Effector memory CD8-positive, alpha-beta T cell (primary cell): ENCODE measurements around the gene OPCML.

Source experiments
- ATAC-seq: fragments of 150-1000 bp; cut with Tn5 transposase; replicated peaks from 2 replicates; pipeline ENCODE4 v1.10.0; 2021; ENCODE audit warnings: mild to moderate bottlenecking, moderate library complexity
- DNase-seq, 3 experiments: peaks; one replicate each; pipeline ENCODE4 v3.0.0; 2021
- H3K27ac Mint-ChIP-seq, 2 donors: one replicate each; pipeline ENCODE4 v1.8.0; 2022; ENCODE audit warnings: mild to moderate bottlenecking in 2 of 2, mixed read lengths in 2 of 2, moderate library complexity in 2 of 2
- H3K27me3 Mint-ChIP-seq, 2 donors: one replicate each; pipeline ENCODE4 v1.8.0; 2022; ENCODE audit warnings: mixed read lengths in 2 of 2
- H3K36me3 Mint-ChIP-seq: one replicate; pipeline ENCODE4 v1.8.0; 2022; ENCODE audit warnings: mild to moderate bottlenecking, moderate library complexity, mixed read lengths; ENCODE audit not compliant: insufficient read depth
- H3K4me1 Mint-ChIP-seq, 2 donors: one replicate each; pipeline ENCODE4 v1.8.0; 2022; ENCODE audit warnings: low read depth in 2 of 2, mixed read lengths in 2 of 2
- H3K4me3 Mint-ChIP-seq, 2 donors: one replicate each; pipeline ENCODE4 v1.8.0; 2022; ENCODE audit warnings: mild to moderate bottlenecking in 2 of 2, mixed read lengths in 2 of 2, moderate library complexity in 2 of 2
- H3K9me3 Mint-ChIP-seq, 2 donors: one replicate each; pipeline ENCODE4 v1.8.0; 2022; ENCODE audit warnings: mixed read lengths in 2 of 2

OPCML gene

GRCh38 chr11:133506551-133507094 lies 25.7 kb downstream of the OPCML start:
- peaks cover 6 to 7% of the 10 kb centered on the region in 2 donors for H3K9me3 Mint-ChIP-seq
- DNase-seq (no peak), ATAC-seq (no peak)
- no peaks in the 10 kb centered on the region for H3K4me1 Mint-ChIP-seq
- H3K27me3 Mint-ChIP-seq, result no peaks in the 10 kb centered on the region
- no peak overlapping the region for H3K27ac Mint-ChIP-seq
- no peak overlapping the region for H3K4me3 Mint-ChIP-seq
- no peaks in the 10 kb centered on the region for H3K36me3 Mint-ChIP-seq

DNA sequence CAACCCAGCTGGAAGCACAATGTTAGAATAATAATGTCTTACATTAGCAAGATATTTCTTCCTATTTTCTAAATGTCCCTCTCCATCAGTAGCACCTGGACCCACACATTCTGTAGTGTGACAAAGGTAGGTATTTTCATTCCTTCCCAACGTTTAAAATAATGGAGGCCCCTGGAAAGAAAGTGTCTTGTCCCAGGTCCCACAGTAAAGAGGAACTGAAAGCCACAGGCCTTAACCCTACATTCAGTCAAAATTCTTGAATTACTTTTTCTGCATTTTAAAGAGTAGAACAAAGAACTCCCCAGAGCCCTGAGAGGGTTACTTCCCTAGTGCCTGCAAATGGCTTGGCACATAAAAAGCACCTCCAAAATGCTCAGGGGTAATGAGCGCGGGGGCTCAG lies 26.3 kb downstream of the OPCML start:
- no peak overlapping the region for H3K27ac Mint-ChIP-seq
- H3K27me3 Mint-ChIP-seq, result no peaks in the 10 kb centered on the region
- no peak for ATAC-seq
- H3K4me3 Mint-ChIP-seq, result no peak overlapping the region
- no peak for DNase-seq
- peaks cover 5 to 7% of the 10 kb centered on the region in 2 donors for H3K9me3 Mint-ChIP-seq
- H3K4me1 Mint-ChIP-seq, result no peaks in the 10 kb centered on the region
- no peaks in the 10 kb centered on the region for H3K36me3 Mint-ChIP-seq

- ATAC-seq (no peak), DNase-seq (no peak)
- Mint-ChIP-seq H3K27ac (no peak overlapping the region), H3K4me1 (no peaks in the 10 kb centered on the region), H3K27me3 (no peaks in the 10 kb centered on the region), H3K9me3 (peaks cover 0 to 7% of the 10 kb centered on the region in 2 donors), H3K36me3 (no peaks in the 10 kb centered on the region), H3K4me3 (no peak overlapping the region)
Observed at GRCh38 chr11:133504906-133505305, 27.4 kb downstream of the OPCML start.

DNA sequence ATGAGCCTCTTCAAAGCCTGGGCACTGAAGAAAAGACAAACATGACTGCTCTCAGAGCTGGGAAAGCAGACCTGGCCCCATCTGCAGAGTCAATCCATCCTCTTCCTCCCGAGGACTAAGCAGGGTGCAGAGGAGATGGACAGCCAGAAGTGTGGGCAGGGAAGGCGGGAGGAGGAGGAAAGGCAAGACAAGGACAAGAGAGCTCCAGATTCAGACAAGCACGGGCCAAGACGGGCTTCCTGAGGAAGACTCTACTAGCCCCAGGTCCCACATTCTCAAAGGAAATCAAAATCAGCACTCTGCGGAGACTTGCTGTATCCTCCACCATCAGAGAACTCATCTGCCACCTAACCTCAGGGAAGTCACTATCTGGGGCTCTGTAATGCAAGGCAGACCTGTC lies 28.5 kb downstream of the OPCML start:
- H3K36me3 Mint-ChIP-seq, result no peaks in the 10 kb centered on the region
- ATAC-seq (no peak), DNase-seq (no peak)
- H3K4me3 Mint-ChIP-seq, result no peak overlapping the region
- peaks cover 0 to 7% of the 10 kb centered on the region in 2 donors for H3K9me3 Mint-ChIP-seq
- H3K27me3 Mint-ChIP-seq, result no peaks in the 10 kb centered on the region
- H3K27ac Mint-ChIP-seq, result no peak overlapping the region
- no peaks in the 10 kb centered on the region for H3K4me1 Mint-ChIP-seq

DNA sequence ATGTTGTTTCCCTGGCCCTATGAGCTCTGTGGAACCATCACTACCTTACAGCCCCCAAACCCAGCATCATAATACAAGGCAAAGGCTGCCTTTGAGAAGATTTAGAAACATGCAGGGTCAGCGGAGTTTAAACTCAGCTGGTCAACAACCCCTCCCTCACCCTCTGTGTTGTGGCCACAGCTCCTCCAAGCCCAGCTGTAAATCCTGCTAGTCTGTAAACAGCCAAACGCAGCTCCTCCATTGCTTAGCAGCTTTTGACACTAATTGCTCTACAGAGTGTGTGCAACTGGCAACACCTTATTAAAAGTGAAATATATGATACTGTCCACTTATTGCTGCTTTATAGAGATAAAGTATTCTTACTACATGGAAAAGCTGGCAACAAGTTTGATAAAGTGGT lies 29.1 kb downstream of the OPCML start:
- peaks cover under 1 to 7% of the 10 kb centered on the region in 2 donors for H3K9me3 Mint-ChIP-seq
- H3K27me3 Mint-ChIP-seq, result no peaks in the 10 kb centered on the region
- no peaks in the 10 kb centered on the region for H3K4me1 Mint-ChIP-seq
- no peaks in the 10 kb centered on the region for H3K36me3 Mint-ChIP-seq
- ATAC-seq, result no peak
- H3K27ac Mint-ChIP-seq, result no peak overlapping the region
- no peak overlapping the region for H3K4me3 Mint-ChIP-seq
- DNase-seq, result no peak

GRCh38 chr11:133501643-133502539 lies 30.4 kb downstream of the OPCML start:
- no peak for ATAC-seq
- no peaks in the 10 kb centered on the region for H3K27me3 Mint-ChIP-seq
- no peak overlapping the region for H3K4me3 Mint-ChIP-seq
- DNase-seq, result no peak
- H3K36me3 Mint-ChIP-seq, result no peaks in the 10 kb centered on the region
- H3K4me1 Mint-ChIP-seq, result no peaks in the 10 kb centered on the region
- H3K27ac Mint-ChIP-seq, result no peak overlapping the region
- H3K9me3 Mint-ChIP-seq, result peaks cover 1 to 7% of the 10 kb centered on the region in 2 donors

DNA sequence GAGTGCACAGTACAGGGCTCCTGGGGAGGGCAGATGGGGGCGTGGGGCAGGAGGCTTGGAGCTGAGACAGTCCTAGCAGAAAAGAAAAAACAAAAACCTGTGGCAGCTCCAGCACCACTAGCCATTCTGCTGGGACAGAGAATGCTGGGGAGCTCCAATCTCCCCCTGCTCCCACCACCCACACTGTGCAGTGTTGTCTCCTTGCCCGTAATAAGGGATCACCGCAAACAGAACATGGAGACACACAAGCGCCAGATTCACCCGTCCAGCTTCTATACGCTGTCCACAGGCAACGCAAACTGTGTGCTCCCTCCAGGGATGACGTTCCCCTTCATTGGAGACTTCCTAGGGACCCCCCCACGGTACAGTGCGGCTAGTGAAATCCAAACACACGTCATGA lies 31.4 kb downstream of the OPCML start:
- Mint-ChIP-seq H3K4me3 (no peak overlapping the region), H3K9me3 (peaks cover 1 to 6% of the 10 kb centered on the region in 2 donors), H3K27me3 (no peaks in the 10 kb centered on the region), H3K36me3 (no peaks in the 10 kb centered on the region), H3K27ac (no peak overlapping the region), H3K4me1 (no peaks in the 10 kb centered on the region)
- DNase-seq, result no peak
- ATAC-seq, result no peak

- no peaks in the 10 kb centered on the region for H3K27me3 Mint-ChIP-seq
- no peak for DNase-seq
- no peaks in the 10 kb centered on the region for H3K36me3 Mint-ChIP-seq
- H3K4me1 Mint-ChIP-seq, result no peaks in the 10 kb centered on the region
- H3K4me3 Mint-ChIP-seq, result no peak overlapping the region
- ATAC-seq, result no peak
- no peak overlapping the region for H3K27ac Mint-ChIP-seq
- H3K9me3 Mint-ChIP-seq, result peaks cover 1% of the 10 kb centered on the region in 2 donors
Observed at GRCh38 chr11:133500435-133500834, 31.9 kb downstream of the OPCML start.

DNA sequence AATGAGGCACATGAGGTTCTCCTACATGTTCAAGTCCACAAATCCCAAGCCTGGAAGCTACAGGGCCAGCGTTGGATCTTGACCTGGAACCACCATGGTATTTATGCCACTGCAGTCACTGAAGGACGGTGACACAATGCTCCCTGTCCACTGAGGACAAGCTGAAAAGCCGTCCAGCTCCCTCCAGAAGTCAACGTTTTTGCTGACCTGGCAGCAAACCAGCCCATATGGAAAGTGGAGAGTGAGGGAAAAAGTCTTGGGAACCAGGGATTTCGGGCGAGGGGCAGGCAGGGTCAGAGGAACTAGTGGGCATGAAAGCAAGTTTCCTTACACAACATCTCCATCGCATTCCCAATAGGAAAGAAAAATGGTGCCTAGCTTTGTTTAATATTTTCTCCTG lies 33.3 kb downstream of the OPCML start:
- Mint-ChIP-seq H3K27me3 (no peaks in the 10 kb centered on the region), H3K4me1 (no peaks in the 10 kb centered on the region), H3K9me3 (peaks cover 0 to 3% of the 10 kb centered on the region in 2 donors), H3K36me3 (no peaks in the 10 kb centered on the region), H3K27ac (no peak overlapping the region), H3K4me3 (no peak overlapping the region)
- no peak for ATAC-seq
- no peak for DNase-seq

- ATAC-seq (no peak), DNase-seq (no peak)
- Mint-ChIP-seq H3K27me3 (no peaks in the 10 kb centered on the region), H3K4me3 (no peak overlapping the region), H3K27ac (no peak overlapping the region), H3K9me3 (peaks cover 0 to 5% of the 10 kb centered on the region in 2 donors), H3K4me1 (no peaks in the 10 kb centered on the region), H3K36me3 (no peaks in the 10 kb centered on the region)
Observed at GRCh38 chr11:133497477-133498140, 34.7 kb downstream of the OPCML start.

- no peak for ATAC-seq
- no peaks in the 10 kb centered on the region for H3K27me3 Mint-ChIP-seq
- DNase-seq, result no peak
- no peak overlapping the region for H3K27ac Mint-ChIP-seq
- no peaks in the 10 kb centered on the region for H3K4me1 Mint-ChIP-seq
- H3K36me3 Mint-ChIP-seq, result no peaks in the 10 kb centered on the region
- H3K4me3 Mint-ChIP-seq, result no peak overlapping the region
- peaks cover 0 to 7% of the 10 kb centered on the region in 2 donors for H3K9me3 Mint-ChIP-seq
Observed at GRCh38 chr11:133492895-133493294, 39.4 kb downstream of the OPCML start.

- Mint-ChIP-seq H3K27ac (no peak overlapping the region), H3K36me3 (no peaks in the 10 kb centered on the region), H3K9me3 (peaks cover 7 to 8% of the 10 kb centered on the region in 2 donors), H3K4me1 (no peaks in the 10 kb centered on the region), H3K27me3 (no peaks in the 10 kb centered on the region), H3K4me3 (no peak overlapping the region)
- DNase-seq (no peak), ATAC-seq (no peak)
Observed at GRCh38 chr11:133491680-133492383, 40.5 kb downstream of the OPCML start.

DNA sequence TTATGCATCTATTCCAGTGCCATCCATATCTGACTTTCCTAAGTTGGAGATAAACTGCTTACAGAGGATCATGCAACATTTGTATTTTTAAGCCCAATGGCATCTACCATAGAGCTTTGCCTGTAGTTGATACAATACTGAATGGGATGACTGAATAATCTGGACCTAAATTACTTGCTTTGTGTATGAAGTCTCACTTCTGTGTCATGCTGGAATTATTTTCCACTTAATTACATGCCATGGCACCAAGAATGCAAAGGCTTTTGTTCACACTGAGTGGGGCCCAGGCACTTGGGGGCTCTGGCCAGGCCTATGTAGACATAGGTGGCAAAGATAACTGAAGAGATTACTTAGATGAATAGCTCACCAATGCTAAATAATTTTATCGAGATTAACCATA lies 51.6 kb downstream of the OPCML start:
- ATAC-seq (no peak), DNase-seq (no peak)
- Mint-ChIP-seq H3K9me3 (peaks cover 13 to 17% of the 10 kb centered on the region in 2 donors), H3K4me1 (no peaks in the 10 kb centered on the region), H3K36me3 (no peaks in the 10 kb centered on the region), H3K27ac (no peak overlapping the region), H3K4me3 (no peak overlapping the region), H3K27me3 (no peaks in the 10 kb centered on the region)
